Measurements from ENCODE around the gene ADAMTSL3. TPM values are rescaled to one million over a fixed set of nuclear protein-coding genes. Genes with fewer than 3 reads are reported as not detected.
A peak's percentile ranks its signal among the peaks of the same experiment; 100 is the strongest.

ADAMTSL3 gene
- total RNA-seq, 6 experiments from 2014 or later: 7.5 to 28.7 (median 14.0) TPM

GRCh38 chr15:83889995-83890394 is 236.1 kb downstream of the ADAMTSL3 start:
- H3K27me3 ChIP-seq: no peaks in the 10 kb centered on the region
- TF ChIP-seq POLR2A (IDR thresholded peaks at IDR 0.05): no peak
- TF ChIP-seq CTCF (IDR thresholded peaks at IDR 0.05): no peak
- peak overlapping the region; percentile 14 to 56 (median 47) for H3K27ac ChIP-seq
- 23% methylated on average over 3 of the region's 3 CpGs for WGBS (ENCODE audit: insufficient coverage, low coverage, low lambda C conversion rate, missing lambda C conversion rate)
- intact Hi-C loops (cut with DNase I): no loop called here
- H3K36me3 ChIP-seq: no peaks in the 10 kb centered on the region
- ATAC-seq (peak; percentile 57 to 73 (median 70)), DNase-seq (no peak)
- H3K4me3 ChIP-seq: peak overlapping the region in 1 of 3 donors; percentile 9
- H3K4me1 ChIP-seq: peaks cover 0 to 15% (median 2%) of the 10 kb centered on the region in 4 donors
- H3K9me3 ChIP-seq: no peaks in the 10 kb centered on the region

- Histone ChIP-seq H3K27me3 (no peaks in the 10 kb centered on the region), H3K4me1 (peaks cover 0 to 16% (median 2%) of the 10 kb centered on the region in 4 donors), H3K36me3 (no peaks in the 10 kb centered on the region), H3K9me3 (no peaks in the 10 kb centered on the region), H3K27ac (peak overlapping the region; percentile 14 to 56 (median 47)), H3K4me3 (peak overlapping the region in 1 of 3 donors; percentile 9)
- 4% methylated on average over 1 of the region's 1 CpG for whole genome bisulfite sequencing (ENCODE audit: insufficient coverage, low coverage, low lambda C conversion rate, missing lambda C conversion rate)
- DNase-seq: no peak
- ATAC-seq: peak; percentile 83 to 85 (median 83)
- TF ChIP-seq POLR2A (IDR thresholded peaks at IDR 0.05): no peak
- TF ChIP-seq CTCF (IDR thresholded peaks at IDR 0.05): no peak
- intact Hi-C loops (cut with DNase I): no loop called here
Measured at GRCh38 chr15:83890587-83890986, 236.7 kb downstream of the ADAMTSL3 start.

GRCh38 chr15:83892498-83892897 is 238.6 kb downstream of the ADAMTSL3 start:
- Histone ChIP-seq H3K27ac (no peak overlapping the region), H3K27me3 (no peaks in the 10 kb centered on the region), H3K4me1 (peaks cover 0 to 16% (median 2%) of the 10 kb centered on the region in 4 donors), H3K9me3 (no peaks in the 10 kb centered on the region), H3K36me3 (no peaks in the 10 kb centered on the region), H3K4me3 (no peak overlapping the region)
- WGBS (ENCODE audit: insufficient coverage, low coverage, low lambda C conversion rate, missing lambda C conversion rate): 94% methylated on average over 3 of the region's 4 CpGs
- ATAC-seq (no peak), DNase-seq (no peak)
- TF ChIP-seq CTCF (IDR thresholded peaks at IDR 0.05) (no peak), POLR2A (IDR thresholded peaks at IDR 0.05) (no peak)
- intact Hi-C loops (cut with DNase I): no loop called here

- ATAC-seq (no peak), DNase-seq (no peak)
- H3K4me3 ChIP-seq: no peak overlapping the region
- no peaks in the 10 kb centered on the region for H3K36me3 ChIP-seq
- peaks cover 0 to 16% (median 2%) of the 10 kb centered on the region in 4 donors for H3K4me1 ChIP-seq
- H3K27me3 ChIP-seq: no peaks in the 10 kb centered on the region
- TF ChIP-seq POLR2A (IDR thresholded peaks at IDR 0.05) (no peak), CTCF (IDR thresholded peaks at IDR 0.05) (no peak)
- H3K27ac ChIP-seq: no peak overlapping the region
- no peaks in the 10 kb centered on the region for H3K9me3 ChIP-seq
- 91% methylated on average over 3 of the region's 3 CpGs for WGBS (ENCODE audit: insufficient coverage, low coverage, low lambda C conversion rate, missing lambda C conversion rate)
- intact Hi-C loops (cut with DNase I): no loop called here
Measured at GRCh38 chr15:83893308-83893707, 239.4 kb downstream of the ADAMTSL3 start.

- intact Hi-C loops (cut with DNase I): no loop called here
- no peaks in the 10 kb centered on the region for H3K27me3 ChIP-seq
- no peak for TF ChIP-seq POLR2A (IDR thresholded peaks at IDR 0.05)
- TF ChIP-seq CTCF (IDR thresholded peaks at IDR 0.05): no peak
- H3K27ac ChIP-seq: no peak overlapping the region
- H3K4me1 ChIP-seq: peaks cover 0 to 5% (median 0%) of the 10 kb centered on the region in 4 donors
- no peaks in the 10 kb centered on the region for H3K9me3 ChIP-seq
- no peak overlapping the region for H3K4me3 ChIP-seq
- WGBS (ENCODE audit: insufficient coverage, low coverage, low lambda C conversion rate, missing lambda C conversion rate): 94% methylated on average over 2 of the region's 2 CpGs
- peaks cover 0 to 9% (median 0%) of the 10 kb centered on the region in 4 donors for H3K36me3 ChIP-seq
- ATAC-seq (no peak), DNase-seq (no peak)
Measured at GRCh38 chr15:83897037-83897436, 243.1 kb downstream of the ADAMTSL3 start.
